DOHH2 (cell line): ENCODE measurements around the gene KLK2.

Experiments used
- H3F3A ChIP-seq: fragments of 200-600 bp; sonication (generic), shearing (Covaris generic); 2 replicates; pipeline ENCODE4 v1.6.0; 2016; ENCODE audit warnings: antibody characterized with exemption, mild to moderate bottlenecking; ENCODE audit not compliant: control insufficient read depth, insufficient read depth
- H3K27ac ChIP-seq: fragments of 200-600 bp; sonication (generic); 2 replicates; pipeline ENCODE4 v1.5.1; 2014; ENCODE audit warnings: low read depth, mild to moderate bottlenecking, low read length, moderate library complexity
- H3K27me3 ChIP-seq: fragments of 200-600 bp; sonication (generic); 2 replicates; pipeline ENCODE4 v1.6.1; 2014; ENCODE audit warnings: mild to moderate bottlenecking, low read length, mixed read lengths; ENCODE audit not compliant: control insufficient read depth
- H3K36me3 ChIP-seq: fragments of 200-600 bp; sonication (generic); 2 replicates; pipeline ENCODE4 v1.6.1; 2014; ENCODE audit warnings: mild to moderate bottlenecking, low read length, moderate library complexity, mixed read lengths; ENCODE audit not compliant: control insufficient read depth
- H3K4me1 ChIP-seq: fragments of 200-600 bp; sonication (generic); 2 replicates; pipeline ENCODE4 v1.6.1; 2014; ENCODE audit warnings: mild to moderate bottlenecking, low read length, mixed read lengths; ENCODE audit not compliant: control insufficient read depth
- H3K4me2 ChIP-seq: fragments of 200-600 bp; sonication (generic); 2 replicates; pipeline ENCODE4 v1.6.0; 2014; ENCODE audit warnings: mild to moderate bottlenecking, low read length, moderate library complexity
- H3K4me3 ChIP-seq: fragments of 200-600 bp; sonication (generic); 2 replicates; pipeline ENCODE4 v1.5.1; 2014; ENCODE audit warnings: mild to moderate bottlenecking, low read length, mixed read lengths
- H3K79me2 ChIP-seq: fragments of 200-600 bp; sonication (generic); 2 replicates; pipeline ENCODE4 v1.6.1; 2014; ENCODE audit warnings: mild to moderate bottlenecking, low read length, mixed read lengths; ENCODE audit not compliant: control insufficient read depth
- H3K9me2 ChIP-seq: fragments of 200-600 bp; sonication (generic); replicated peaks from 2 replicates; pipeline ENCODE4 v1.6.1; 2014; ENCODE audit warnings: mild to moderate bottlenecking, low read length, mixed read lengths; ENCODE audit not compliant: control insufficient read depth
- H3K9me3 ChIP-seq: fragments of 200-600 bp; sonication (generic); 2 replicates; pipeline ENCODE4 v1.6.1; 2014; ENCODE audit warnings: antibody characterized with exemption, low read length, mixed read lengths; ENCODE audit not compliant: control insufficient read depth, insufficient read depth
- H4K20me1 ChIP-seq: fragments of 200-600 bp; sonication (generic); 2 replicates; pipeline ENCODE4 v1.6.0; 2014; ENCODE audit warnings: low read depth, mild to moderate bottlenecking, antibody characterized with exemption, low read length, moderate library complexity; ENCODE audit not compliant: control insufficient read depth, insufficient read depth
- EZH2phosphoT487 ChIP-seq: fragments of 200-600 bp; sonication (generic); IDR thresholded peaks from 2 replicates; pipeline ENCODE4 v1.6.1; 2017; ENCODE audit warnings: borderline replicate concordance, mild to moderate bottlenecking, antibody characterized with exemption, low read length, moderate library complexity, mixed read lengths
- TF ChIP-seq, protein P1 (sequence below): fragments of 200-600 bp; sonication (generic); IDR thresholded peaks from one replicate; pipeline ENCODE4 v1.5.1; 2014; ENCODE audit warnings: antibody characterized with exemption, mild to moderate bottlenecking, low read depth, low read length; ENCODE audit not compliant: poor library complexity, severe bottlenecking

KLK2 gene

DNA sequence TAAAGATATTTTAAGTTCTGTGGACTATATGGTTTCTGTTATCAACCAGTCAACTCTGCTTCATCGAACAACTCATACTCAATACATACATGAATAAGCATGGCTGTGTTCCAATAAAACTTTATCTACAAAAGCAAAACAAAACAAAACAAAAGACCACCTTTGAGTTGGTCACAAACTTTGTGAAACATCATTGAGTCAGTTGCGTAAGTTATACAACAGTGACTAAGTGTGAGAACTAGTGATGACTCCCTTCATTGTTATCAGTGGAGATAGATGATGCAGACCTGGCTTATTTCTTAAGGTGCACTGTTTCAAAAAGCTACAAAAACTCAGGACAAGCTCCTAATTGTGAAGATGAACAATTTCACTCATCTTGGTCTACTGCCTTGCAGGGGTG is 52.5 kb downstream of the KLK2 start:
- Histone ChIP-seq H3K9me2 (no peaks in the 10 kb centered on the region), H4K20me1 (0 out of 2 replicates have a peak, but pooled peaks cover 4% of the 10 kb centered on the region), H3F3A (no peaks in the 10 kb centered on the region), H3K9me3 (no peaks in the 10 kb centered on the region), H3K27me3 (peaks cover 12% of the 10 kb centered on the region), H3K36me3 (no peaks in the 10 kb centered on the region), H3K79me2 (no peaks in the 10 kb centered on the region), H3K4me2 (no peak overlapping the region), H3K27ac (no peak overlapping the region), H3K4me3 (no peak overlapping the region), H3K4me1 (peaks cover 4% of the 10 kb centered on the region)
- TF ChIP-seq EZH2phosphoT487, result no peak
- TF ChIP-seq, protein P1, sequence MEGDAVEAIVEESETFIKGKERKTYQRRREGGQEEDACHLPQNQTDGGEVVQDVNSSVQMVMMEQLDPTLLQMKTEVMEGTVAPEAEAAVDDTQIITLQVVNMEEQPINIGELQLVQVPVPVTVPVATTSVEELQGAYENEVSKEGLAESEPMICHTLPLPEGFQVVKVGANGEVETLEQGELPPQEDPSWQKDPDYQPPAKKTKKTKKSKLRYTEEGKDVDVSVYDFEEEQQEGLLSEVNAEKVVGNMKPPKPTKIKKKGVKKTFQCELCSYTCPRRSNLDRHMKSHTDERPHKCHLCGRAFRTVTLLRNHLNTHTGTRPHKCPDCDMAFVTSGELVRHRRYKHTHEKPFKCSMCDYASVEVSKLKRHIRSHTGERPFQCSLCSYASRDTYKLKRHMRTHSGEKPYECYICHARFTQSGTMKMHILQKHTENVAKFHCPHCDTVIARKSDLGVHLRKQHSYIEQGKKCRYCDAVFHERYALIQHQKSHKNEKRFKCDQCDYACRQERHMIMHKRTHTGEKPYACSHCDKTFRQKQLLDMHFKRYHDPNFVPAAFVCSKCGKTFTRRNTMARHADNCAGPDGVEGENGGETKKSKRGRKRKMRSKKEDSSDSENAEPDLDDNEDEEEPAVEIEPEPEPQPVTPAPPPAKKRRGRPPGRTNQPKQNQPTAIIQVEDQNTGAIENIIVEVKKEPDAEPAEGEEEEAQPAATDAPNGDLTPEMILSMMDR, result no peak

DNA sequence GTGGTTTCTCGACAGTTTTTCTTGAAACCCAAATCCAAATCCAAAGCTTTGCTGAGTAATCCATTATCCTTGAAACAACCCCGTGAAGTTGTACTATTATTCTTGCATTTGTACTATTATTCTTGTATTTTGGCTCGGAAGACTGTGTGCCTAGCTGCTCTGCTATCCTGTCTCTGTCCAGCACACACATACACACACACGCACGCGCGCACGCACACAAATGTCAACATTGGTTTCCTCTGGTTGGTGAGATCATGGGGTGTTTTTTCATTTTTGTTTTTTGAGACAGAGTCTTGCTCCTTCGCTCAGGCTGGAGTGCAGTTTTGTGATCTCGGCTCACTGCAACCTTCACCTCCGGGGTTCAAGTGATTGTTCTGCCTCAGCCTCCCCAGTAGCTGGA is 52.9 kb downstream of the KLK2 start:
- H3K36me3 ChIP-seq, result no peaks in the 10 kb centered on the region
- no peaks in the 10 kb centered on the region for H3K9me2 ChIP-seq
- H3K4me3 ChIP-seq, result no peak overlapping the region
- H4K20me1 ChIP-seq, result 0 out of 2 replicates have a peak, but pooled peaks cover 4% of the 10 kb centered on the region
- no peak overlapping the region for H3K27ac ChIP-seq
- H3K9me3 ChIP-seq, result no peaks in the 10 kb centered on the region
- no peaks in the 10 kb centered on the region for H3K79me2 ChIP-seq
- no peaks in the 10 kb centered on the region for H3F3A ChIP-seq
- TF ChIP-seq, protein P1, result no peak
- TF ChIP-seq EZH2phosphoT487, result no peak
- peaks cover 4% of the 10 kb centered on the region for H3K4me1 ChIP-seq
- H3K27me3 ChIP-seq, result peaks cover 12% of the 10 kb centered on the region
- H3K4me2 ChIP-seq, result no peak overlapping the region

DNA sequence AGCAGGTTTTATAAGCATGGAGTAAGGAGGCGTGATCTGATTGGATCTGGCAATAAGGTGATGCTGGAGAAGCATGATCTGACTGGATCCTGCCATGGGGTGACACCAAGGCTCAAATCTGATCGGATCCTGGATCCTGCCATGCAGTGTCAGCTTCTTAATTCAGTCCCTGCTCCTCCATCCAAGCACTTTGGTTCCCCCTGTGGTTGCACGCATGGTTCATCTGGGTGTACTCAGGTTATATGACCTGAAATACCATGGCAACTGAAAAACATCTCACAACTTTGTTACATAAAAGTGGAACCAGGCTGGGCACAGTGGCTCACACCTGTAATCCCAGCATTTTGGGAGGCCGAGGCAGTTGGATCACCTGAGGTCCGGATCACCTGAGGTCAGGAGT is 55.6 kb downstream of the KLK2 start:
- Histone ChIP-seq H4K20me1 (0 out of 2 replicates have a peak, but pooled peaks cover 4% of the 10 kb centered on the region), H3K36me3 (no peaks in the 10 kb centered on the region), H3K4me1 (no peaks in the 10 kb centered on the region), H3K9me2 (no peaks in the 10 kb centered on the region), H3K9me3 (no peaks in the 10 kb centered on the region), H3K4me2 (no peak overlapping the region), H3K79me2 (no peaks in the 10 kb centered on the region), H3K27ac (no peak overlapping the region), H3K27me3 (0 out of 2 replicates have a peak, but pooled peaks cover 4% of the 10 kb centered on the region), H3K4me3 (no peak overlapping the region), H3F3A (no peaks in the 10 kb centered on the region)
- TF ChIP-seq, protein P1, result no peak
- TF ChIP-seq EZH2phosphoT487, result no peak
